OCI-LY1 (cell line): ENCODE measurements around the gene ABHD17A.

Source experiments
- H2AFZ ChIP-seq: fragments of 200-600 bp; sonication (generic), shearing (Covaris generic); 2 replicates; pipeline ENCODE4 v1.6.0; 2014; ENCODE audit warnings: antibody characterized with exemption, mild to moderate bottlenecking, low read length
- H3F3A ChIP-seq: fragments of 200-600 bp; sonication (generic), shearing (Covaris generic); 2 replicates; pipeline ENCODE4 v1.6.0; 2014; ENCODE audit warnings: mild to moderate bottlenecking, antibody characterized with exemption, low read length, moderate library complexity; ENCODE audit not compliant: insufficient read depth
- H3K27ac ChIP-seq: fragments of 200-600 bp; sonication (generic); 2 replicates; pipeline ENCODE4 v1.5.1; 2014; ENCODE audit warnings: low read length, mixed run types, mild to moderate bottlenecking, low read depth; ENCODE audit not compliant: poor library complexity, severe bottlenecking
- H3K27me3 ChIP-seq: fragments of 200-600 bp; sonication (generic); 2 replicates; pipeline ENCODE4 v1.6.0; 2014; ENCODE audit warnings: antibody characterized with exemption, mild to moderate bottlenecking, low read length, moderate library complexity; ENCODE audit not compliant: insufficient read depth
- H3K36me3 ChIP-seq: fragments of 200-600 bp; sonication (generic); 2 replicates; pipeline ENCODE4 v1.6.1; 2014; ENCODE audit warnings: mild to moderate bottlenecking, antibody characterized with exemption, low read length, moderate library complexity, mixed read lengths; ENCODE audit not compliant: insufficient read depth
- H3K4me1 ChIP-seq: fragments of 200-600 bp; sonication (generic); 2 replicates; pipeline ENCODE4 v1.5.1; 2014; ENCODE audit warnings: mild to moderate bottlenecking, low read length, moderate library complexity; ENCODE audit not compliant: insufficient read depth, severe bottlenecking
- H3K4me2 ChIP-seq: fragments of 200-600 bp; sonication (generic), shearing (Covaris generic); 2 replicates; pipeline ENCODE4 v1.6.1; 2014; ENCODE audit warnings: low read length
- H3K4me3 ChIP-seq: fragments of 200-600 bp; sonication (generic); 2 replicates; pipeline ENCODE4 v1.5.1; 2014; ENCODE audit warnings: low read length, low read depth, mild to moderate bottlenecking, mixed read lengths; ENCODE audit not compliant: poor library complexity, severe bottlenecking
- H3K79me2 ChIP-seq: fragments of 200-600 bp; shearing (Covaris generic); 2 replicates; pipeline ENCODE4 v1.6.1; 2016; ENCODE audit warnings: mixed run types, low read length, mixed read lengths; ENCODE audit not compliant: insufficient read depth
- H3K9ac ChIP-seq: fragments of 200-600 bp; sonication (generic), shearing (Covaris generic); 2 replicates; pipeline ENCODE4 v1.6.1; 2014; ENCODE audit warnings: mild to moderate bottlenecking, low read length, mixed read lengths
- H3K9me2 ChIP-seq: fragments of 200-600 bp; sonication (generic), shearing (Covaris generic); 2 replicates; pipeline ENCODE4 v1.6.1; 2014; ENCODE audit warnings: low read depth, mild to moderate bottlenecking, low read length, mixed read lengths
- H3K9me3 ChIP-seq: fragments of 200-600 bp; shearing (Covaris generic); 2 replicates; pipeline ENCODE4 v1.6.1; 2014; ENCODE audit warnings: low read length, mixed read lengths
- H4K20me1 ChIP-seq: fragments of 200-600 bp; sonication (generic), shearing (Covaris generic); 2 replicates; pipeline ENCODE4 v1.6.0; 2016; ENCODE audit warnings: mild to moderate bottlenecking, low read length; ENCODE audit not compliant: insufficient read depth
- EZH2 ChIP-seq: fragments of 200-600 bp; sonication (generic), shearing (Covaris generic); IDR thresholded peaks from 2 replicates; pipeline ENCODE4 v1.8.0; 2017; ENCODE audit warnings: borderline replicate concordance, mixed run types, mild to moderate bottlenecking, antibody characterized with exemption, low read length, moderate library complexity, mixed read lengths
- TF ChIP-seq, protein P1 (sequence below): fragments of 200-600 bp; sonication (generic), shearing (Covaris generic); IDR thresholded peaks from 2 replicates; pipeline ENCODE4 v1.5.1; 2017; ENCODE audit warnings: mild to moderate bottlenecking, antibody characterized with exemption, low read length, moderate library complexity, mixed read lengths

Gene ABHD17A

DNA sequence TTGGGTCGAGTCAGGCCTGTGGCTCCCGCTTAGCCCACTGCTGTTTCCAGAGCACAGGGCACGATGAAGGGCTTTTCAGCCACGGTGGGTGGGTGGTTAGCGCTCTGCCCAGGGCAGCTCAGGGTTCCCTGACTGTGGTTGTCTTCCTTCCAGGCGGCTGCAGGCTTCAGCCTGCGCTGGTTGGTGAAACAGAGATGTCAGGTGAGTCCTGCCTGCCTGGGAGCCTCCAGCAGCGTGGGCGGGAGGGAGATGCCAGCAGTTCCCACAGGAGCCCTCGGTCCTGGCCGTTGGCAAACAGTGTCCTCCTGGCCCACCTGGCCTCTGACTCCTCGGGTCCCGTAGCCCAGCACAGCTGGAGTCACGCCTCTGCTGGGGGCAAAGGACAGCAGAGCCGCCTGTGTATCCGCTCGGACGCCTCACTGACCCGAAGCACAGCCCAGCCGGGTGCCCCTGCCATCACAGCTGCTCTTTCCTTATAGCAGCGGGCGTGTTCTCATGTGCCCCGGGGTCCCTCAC, 29.6 kb upstream of the ABHD17A start:
- TF ChIP-seq, protein P1, sequence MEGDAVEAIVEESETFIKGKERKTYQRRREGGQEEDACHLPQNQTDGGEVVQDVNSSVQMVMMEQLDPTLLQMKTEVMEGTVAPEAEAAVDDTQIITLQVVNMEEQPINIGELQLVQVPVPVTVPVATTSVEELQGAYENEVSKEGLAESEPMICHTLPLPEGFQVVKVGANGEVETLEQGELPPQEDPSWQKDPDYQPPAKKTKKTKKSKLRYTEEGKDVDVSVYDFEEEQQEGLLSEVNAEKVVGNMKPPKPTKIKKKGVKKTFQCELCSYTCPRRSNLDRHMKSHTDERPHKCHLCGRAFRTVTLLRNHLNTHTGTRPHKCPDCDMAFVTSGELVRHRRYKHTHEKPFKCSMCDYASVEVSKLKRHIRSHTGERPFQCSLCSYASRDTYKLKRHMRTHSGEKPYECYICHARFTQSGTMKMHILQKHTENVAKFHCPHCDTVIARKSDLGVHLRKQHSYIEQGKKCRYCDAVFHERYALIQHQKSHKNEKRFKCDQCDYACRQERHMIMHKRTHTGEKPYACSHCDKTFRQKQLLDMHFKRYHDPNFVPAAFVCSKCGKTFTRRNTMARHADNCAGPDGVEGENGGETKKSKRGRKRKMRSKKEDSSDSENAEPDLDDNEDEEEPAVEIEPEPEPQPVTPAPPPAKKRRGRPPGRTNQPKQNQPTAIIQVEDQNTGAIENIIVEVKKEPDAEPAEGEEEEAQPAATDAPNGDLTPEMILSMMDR = no peak
- TF ChIP-seq EZH2 = no peak
- peaks cover 6% of the 10 kb centered on the region; the same call in 1 of the 2 replicates for H3K79me2 ChIP-seq

DNA sequence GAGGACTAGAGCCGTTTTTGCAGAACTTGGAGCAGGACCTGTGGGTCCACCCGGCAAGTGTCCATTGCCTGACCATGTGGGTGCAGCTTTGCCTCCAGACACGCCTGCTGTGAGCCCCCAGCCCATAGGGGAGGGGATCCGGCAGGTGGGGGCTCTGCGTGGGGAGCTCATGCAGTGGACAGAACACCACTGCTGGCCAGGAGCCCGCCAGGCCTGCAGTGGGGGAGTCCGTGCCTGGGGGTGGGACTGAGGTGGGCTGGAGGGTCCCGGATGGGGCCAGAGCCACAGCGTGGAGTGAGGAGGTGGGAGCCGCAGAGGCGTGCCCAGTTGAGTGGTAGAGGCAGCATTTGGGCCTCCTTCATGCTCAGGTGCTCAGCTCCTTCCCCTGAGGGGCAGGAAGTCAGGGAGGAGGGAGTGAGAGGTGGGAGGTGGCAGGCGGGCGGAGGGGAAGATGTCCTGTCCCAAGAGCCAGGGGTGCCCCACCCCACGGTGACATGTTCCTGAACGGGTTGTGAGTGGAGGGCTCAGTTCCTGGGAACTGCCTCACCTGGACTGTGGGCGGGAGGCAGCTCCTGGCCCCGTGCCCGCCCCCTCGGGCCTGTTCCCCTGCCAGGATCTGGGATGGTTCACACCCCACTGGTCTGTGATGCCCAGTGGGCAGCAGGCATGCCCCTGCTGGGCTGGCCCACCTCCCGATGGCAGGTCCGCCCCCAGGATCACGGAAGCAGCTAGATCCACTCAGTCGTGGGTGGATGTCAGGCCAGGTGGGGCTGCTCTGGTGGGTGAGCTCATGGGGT, 28.7 kb upstream of the ABHD17A start:
- Histone ChIP-seq H3K36me3 (peaks cover 28% of the 10 kb centered on the region), H4K20me1 (no peaks in the 10 kb centered on the region), H3K79me2 (peaks cover 10% of the 10 kb centered on the region; the same call in 1 of the 2 replicates), H3K4me2 (no peak overlapping the region), H3K9ac (no peak overlapping the region), H2AFZ (no peak overlapping the region), H3K4me3 (no peak overlapping the region), H3K9me2 (no peaks in the 10 kb centered on the region), H3K27ac (no peak overlapping the region), H3K27me3 (no peaks in the 10 kb centered on the region), H3K9me3 (no peaks in the 10 kb centered on the region), H3K4me1 (peaks cover 7% of the 10 kb centered on the region), H3F3A (no peaks in the 10 kb centered on the region)
- no peak for TF ChIP-seq EZH2
- TF ChIP-seq, protein P1 = no peak

More for the DNA sequence above, 29.6 kb upstream of the ABHD17A start:
- peaks cover 32% of the 10 kb centered on the region for H3K36me3 ChIP-seq
- no peaks in the 10 kb centered on the region for H4K20me1 ChIP-seq
- H3K27me3 ChIP-seq = no peaks in the 10 kb centered on the region
- H3K4me3 ChIP-seq = no peak overlapping the region
- H2AFZ ChIP-seq = no peak overlapping the region
- H3K27ac ChIP-seq = no peak overlapping the region
- H3F3A ChIP-seq = no peaks in the 10 kb centered on the region
- no peaks in the 10 kb centered on the region for H3K9me2 ChIP-seq
- no peak overlapping the region for H3K9ac ChIP-seq
- no peaks in the 10 kb centered on the region for H3K4me1 ChIP-seq
- H3K9me3 ChIP-seq = no peaks in the 10 kb centered on the region
- no peak overlapping the region for H3K4me2 ChIP-seq

DNA sequence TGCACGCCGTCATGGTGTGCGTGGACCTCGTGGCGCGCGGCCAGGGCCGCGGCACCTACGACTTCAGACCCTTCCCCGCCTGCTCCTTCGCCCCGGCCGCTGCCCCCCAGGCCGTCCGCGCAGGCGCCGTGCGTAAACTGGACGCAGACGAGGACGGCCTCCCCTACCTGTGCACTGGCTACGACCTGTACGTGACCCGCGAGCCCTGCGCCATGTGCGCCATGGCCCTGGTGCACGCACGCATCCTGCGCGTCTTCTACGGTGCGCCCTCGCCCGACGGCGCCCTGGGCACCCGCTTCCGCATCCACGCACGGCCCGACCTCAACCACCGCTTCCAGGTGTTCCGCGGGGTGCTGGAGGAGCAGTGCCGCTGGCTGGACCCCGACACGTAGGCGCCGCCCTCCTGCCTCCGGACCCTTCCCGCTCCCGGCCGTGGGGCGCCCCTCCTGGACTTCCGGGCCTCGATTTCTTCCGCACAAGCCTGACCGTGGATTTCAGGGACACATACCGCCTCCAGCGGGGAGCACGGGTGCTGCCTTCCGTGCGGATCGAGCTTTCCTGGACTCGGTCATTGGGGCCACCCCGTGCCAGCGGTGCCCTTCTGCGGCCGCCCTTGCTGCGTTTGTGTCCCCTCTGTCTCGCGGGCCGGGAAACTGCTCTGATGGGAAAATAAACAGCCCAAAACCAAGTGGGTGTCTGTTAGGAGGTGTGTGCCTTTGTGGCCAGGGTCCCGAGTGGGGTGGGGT, 27.6 kb upstream of the ABHD17A start:
- Histone ChIP-seq H4K20me1 (no peaks in the 10 kb centered on the region), H3K79me2 (peaks cover 19% of the 10 kb centered on the region), H3K36me3 (peaks cover 21% of the 10 kb centered on the region), H3K27me3 (no peaks in the 10 kb centered on the region), H3K9me2 (no peaks in the 10 kb centered on the region), H3K4me3 (no peak overlapping the region), H2AFZ (no peak overlapping the region), H3K4me2 (no peak overlapping the region), H3K9ac (no peak overlapping the region), H3K9me3 (no peaks in the 10 kb centered on the region), H3K4me1 (peaks cover 17% of the 10 kb centered on the region), H3F3A (no peaks in the 10 kb centered on the region), H3K27ac (no peak overlapping the region)
- TF ChIP-seq, protein P1 = no peak
- no peak for TF ChIP-seq EZH2
